Fibroblast of lung (primary cell): ENCODE measurements around the gene FARSA. TPM values are rescaled to one million over a fixed set of nuclear protein-coding genes. Genes with fewer than 3 reads are reported as not detected.

Source experiments
- DNase-seq, 2 donors: peaks; one replicate each; pipeline versions ENCODE4 v3.0.0 to v3.0.0-alpha.2; 2010; ENCODE audit warnings: low read depth in 2 of 2
- H2AFZ ChIP-seq: 2 replicates; pipeline ENCODE4 v1.5.1; 2012; ENCODE audit warnings: low read length, control low read depth, inconsistent platforms
- H3K27ac ChIP-seq: 2 replicates; pipeline ENCODE4 v1.5.1; 2011; ENCODE audit warnings: low read length, control low read depth; ENCODE audit not compliant: insufficient read depth
- H3K27me3 ChIP-seq: 2 replicates; pipeline ENCODE4 v1.5.1; 2011; ENCODE audit warnings: mild to moderate bottlenecking, low read length; ENCODE audit not compliant: control insufficient read depth, insufficient read depth
- H3K36me3 ChIP-seq: 2 replicates; pipeline ENCODE4 v1.5.1; 2011; ENCODE audit warnings: low read length; ENCODE audit not compliant: control insufficient read depth, insufficient read depth
- H3K4me1 ChIP-seq: 2 replicates; pipeline ENCODE4 v1.5.1; 2011; ENCODE audit warnings: low read length; ENCODE audit not compliant: control insufficient read depth, insufficient read depth; ENCODE audit errors: extremely low read depth
- H3K4me2 ChIP-seq: 2 replicates; pipeline ENCODE4 v1.5.1; 2011; ENCODE audit warnings: low read length, control low read depth; ENCODE audit not compliant: insufficient read depth; ENCODE audit errors: extremely low read depth
- H3K4me3 ChIP-seq, 4 experiments: fragments of 200-600 bp in 1 of 4; sonication (generic) in 1 of 4; replicated peaks in 1 of 4; 2 replicates each; pipeline ENCODE4 v1.5.1; 2011 to 2016; ENCODE audit warnings: low read length in 4 of 4, low read depth in 3 of 4, mild to moderate bottlenecking in 3 of 4, control low read depth in 2 of 4, inconsistent platforms in 1 of 4, mixed read lengths in 1 of 4; ENCODE audit not compliant: insufficient read depth in 1 of 4; ENCODE audit errors: control extremely low read depth in 1 of 4
- H3K79me2 ChIP-seq: 2 replicates; pipeline ENCODE4 v1.5.1; 2012; ENCODE audit warnings: mild to moderate bottlenecking, low read length, inconsistent platforms; ENCODE audit not compliant: control insufficient read depth, insufficient read depth
- H3K9ac ChIP-seq: 2 replicates; pipeline ENCODE4 v1.5.1; 2011; ENCODE audit warnings: mild to moderate bottlenecking, low read length, control low read depth; ENCODE audit not compliant: insufficient read depth
- H3K9me3 ChIP-seq: 2 replicates; pipeline ENCODE4 v1.5.1; 2012; ENCODE audit warnings: low read depth, low read length; ENCODE audit not compliant: control insufficient read depth, insufficient read depth
- H4K20me1 ChIP-seq: 2 replicates; pipeline ENCODE4 v1.5.1; 2011; ENCODE audit warnings: low read length; ENCODE audit not compliant: control insufficient read depth, insufficient read depth; ENCODE audit errors: extremely low read depth
- EZH2 ChIP-seq: IDR thresholded peaks from 2 replicates; pipeline ENCODE4 v1.5.1; 2012; ENCODE audit warnings: low read length, control low read depth, mild to moderate bottlenecking; ENCODE audit errors: missing control alignments
- polyA minus RNA-seq: library from RNA; depleted of rRNA, polyadenylated mRNA; stranded (reverse); fragments of >200 nt; gene quantifications from 2 replicates; pipeline ENCODE4 v1.2.3, GENCODE V29; 2011; ENCODE audit warnings: low replicate concordance
- polyA plus RNA-seq, 2 donors: library from polyadenylated mRNA; depleted of rRNA in 1 of 2; stranded (reverse) in 1 of 2; unstranded in 1 of 2; fragments of >200 nt; gene quantifications; 2 replicates each; pipeline ENCODE4 v1.2.1, GENCODE V29; 2011 to 2012; ENCODE audit warnings: missing spikeins in 1 of 2
- total RNA-seq: library from RNA; depleted of rRNA; stranded (reverse); fragments of >200 nt; gene quantifications from 2 replicates; pipeline ENCODE4 v1.2.1, GENCODE V29; 2014
- TF ChIP-seq, protein P1 (sequence below), 2 donors: IDR thresholded peaks in 1 of 2; conservative IDR thresholded peaks in 1 of 2; 1 replicate in 1 of 2; 2 replicates in 1 of 2; pipeline ENCODE4 v1.5.1; 2011 to 2012; ENCODE audit warnings: low read length in 2 of 2, control low read depth in 1 of 2, inconsistent platforms in 1 of 2, low read depth in 1 of 2, mild to moderate bottlenecking in 1 of 2

Gene FARSA
- 38.6 and 49.6 TPM in 2 replicates for total RNA-seq
- 23.5 and 37.9 TPM in 2 replicates for polyA plus RNA-seq
- 50.8 and 82.0 TPM in 2 replicates for polyA plus RNA-seq (2012)
- 110 and 196 TPM in 2 replicates for polyA minus RNA-seq

DNA sequence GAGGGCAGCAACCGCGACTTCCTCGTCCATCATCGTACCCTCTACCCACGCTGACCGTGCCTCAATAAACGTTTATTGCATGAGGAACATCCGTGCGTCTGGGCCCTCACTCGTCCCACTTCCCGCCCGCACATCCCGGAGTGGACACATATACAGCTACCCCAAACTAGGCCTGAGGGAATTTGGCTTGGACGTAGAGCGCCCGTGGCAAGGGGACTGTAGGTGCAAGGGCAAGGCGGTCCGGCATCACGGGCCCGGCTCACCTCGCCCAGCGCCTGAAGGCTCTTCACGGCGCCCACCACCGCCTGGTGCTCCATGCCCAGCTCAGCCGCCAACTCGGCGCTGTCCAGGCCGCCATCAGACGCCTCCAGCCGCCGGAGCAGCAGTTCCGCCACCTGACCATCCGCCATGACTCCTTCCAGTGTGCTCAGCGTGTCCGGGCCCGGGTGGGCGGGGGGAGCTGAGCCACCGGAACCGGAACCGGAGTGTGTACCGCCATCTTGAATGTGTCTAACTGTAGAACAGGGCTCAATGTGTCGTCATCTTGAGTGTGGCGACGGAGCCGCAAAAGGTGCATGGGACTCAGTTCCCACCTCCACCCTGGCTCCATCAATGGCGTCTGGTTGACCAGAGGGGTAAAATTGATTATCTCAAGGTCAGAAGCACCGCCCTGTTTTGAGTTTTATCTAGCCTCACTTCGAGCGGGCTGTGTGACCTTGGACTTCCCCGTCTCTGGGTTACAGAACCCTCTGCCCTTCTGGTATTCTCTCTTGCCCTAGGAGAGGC lies at the start of gene FARSA:
TSS of gene FARSA (minus strand) at position 425 of the 786 bp plus-strand sequence. CDS start at position 410, 15 bp downstream.
- Histone ChIP-seq H3K4me2 (peak within 1 kb of the TSS; percentile 97), H3K4me1 (peaks cover 7% of the 10 kb centered on the region), H3K27ac (peak within 1 kb of the TSS; percentile 75), H2AFZ (peak within 1 kb of the TSS; percentile 98), H3K36me3 (peaks cover 12% of the 10 kb centered on the region), H3K9ac (peak within 1 kb of the TSS; percentile 90), H4K20me1 (no peaks in the 10 kb centered on the region), H3K27me3 (no peaks in the 10 kb centered on the region), H3K79me2 (peaks cover 20% of the 10 kb centered on the region), H3K4me3 (peak within 1 kb of the TSS; percentile 71 to 96 (median 86)), H3K9me3 (no peaks in the 10 kb centered on the region)
- DNase-seq: peak; percentile 88 to 89
- TF ChIP-seq, protein P1, sequence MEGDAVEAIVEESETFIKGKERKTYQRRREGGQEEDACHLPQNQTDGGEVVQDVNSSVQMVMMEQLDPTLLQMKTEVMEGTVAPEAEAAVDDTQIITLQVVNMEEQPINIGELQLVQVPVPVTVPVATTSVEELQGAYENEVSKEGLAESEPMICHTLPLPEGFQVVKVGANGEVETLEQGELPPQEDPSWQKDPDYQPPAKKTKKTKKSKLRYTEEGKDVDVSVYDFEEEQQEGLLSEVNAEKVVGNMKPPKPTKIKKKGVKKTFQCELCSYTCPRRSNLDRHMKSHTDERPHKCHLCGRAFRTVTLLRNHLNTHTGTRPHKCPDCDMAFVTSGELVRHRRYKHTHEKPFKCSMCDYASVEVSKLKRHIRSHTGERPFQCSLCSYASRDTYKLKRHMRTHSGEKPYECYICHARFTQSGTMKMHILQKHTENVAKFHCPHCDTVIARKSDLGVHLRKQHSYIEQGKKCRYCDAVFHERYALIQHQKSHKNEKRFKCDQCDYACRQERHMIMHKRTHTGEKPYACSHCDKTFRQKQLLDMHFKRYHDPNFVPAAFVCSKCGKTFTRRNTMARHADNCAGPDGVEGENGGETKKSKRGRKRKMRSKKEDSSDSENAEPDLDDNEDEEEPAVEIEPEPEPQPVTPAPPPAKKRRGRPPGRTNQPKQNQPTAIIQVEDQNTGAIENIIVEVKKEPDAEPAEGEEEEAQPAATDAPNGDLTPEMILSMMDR (conservative IDR thresholded peaks at IDR 0.05 in 1 of 2, IDR thresholded peaks at IDR 0.05 in 1 of 2; ENCODE audit: low read depth in 1 of 2, low read length in 2 of 2): no peak
- no peak for TF ChIP-seq EZH2

DNA sequence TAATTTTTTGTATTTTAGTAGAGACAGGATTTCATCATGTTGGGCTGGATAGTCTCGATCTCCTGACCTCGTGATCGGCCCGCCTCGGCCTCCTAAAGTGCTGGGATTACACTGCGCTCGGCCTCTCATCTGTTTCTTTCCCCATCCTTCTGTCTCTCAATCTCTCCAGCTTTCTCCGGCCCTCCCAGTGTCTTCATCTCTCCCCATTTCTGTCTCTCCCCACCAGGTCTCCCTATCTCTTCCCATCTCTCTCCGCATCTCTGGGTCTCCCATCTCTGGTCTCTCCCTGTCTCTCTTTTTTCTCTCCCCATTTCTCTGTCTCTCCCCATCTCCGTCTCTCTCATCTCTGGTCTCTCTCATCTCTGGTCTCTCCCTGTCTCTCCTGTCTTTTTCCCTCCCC lies 49.6 kb upstream of the FARSA start:
- H3K27ac ChIP-seq: peak overlapping the region; percentile 66
- H3K9me3 ChIP-seq: no peaks in the 10 kb centered on the region
- no peaks in the 10 kb centered on the region for H3K36me3 ChIP-seq
- no peaks in the 10 kb centered on the region for H3K27me3 ChIP-seq
- H3K79me2 ChIP-seq: no peaks in the 10 kb centered on the region
- H3K4me2 ChIP-seq: peak overlapping the region; percentile 77
- DNase-seq: no peak
- no peaks in the 10 kb centered on the region for H4K20me1 ChIP-seq
- peaks cover 11% of the 10 kb centered on the region for H3K4me1 ChIP-seq
- peak overlapping the region in 3 of 4 experiments; percentile 39 to 55 (median 54) for H3K4me3 ChIP-seq
- peak overlapping the region; percentile 36 for H2AFZ ChIP-seq
- H3K9ac ChIP-seq: peak overlapping the region; percentile 49
- TF ChIP-seq, protein P1 (conservative IDR thresholded peaks at IDR 0.05 in 1 of 2, IDR thresholded peaks at IDR 0.05 in 1 of 2; ENCODE audit: low read depth in 1 of 2, low read length in 2 of 2): no peak
- no peak for TF ChIP-seq EZH2

DNA sequence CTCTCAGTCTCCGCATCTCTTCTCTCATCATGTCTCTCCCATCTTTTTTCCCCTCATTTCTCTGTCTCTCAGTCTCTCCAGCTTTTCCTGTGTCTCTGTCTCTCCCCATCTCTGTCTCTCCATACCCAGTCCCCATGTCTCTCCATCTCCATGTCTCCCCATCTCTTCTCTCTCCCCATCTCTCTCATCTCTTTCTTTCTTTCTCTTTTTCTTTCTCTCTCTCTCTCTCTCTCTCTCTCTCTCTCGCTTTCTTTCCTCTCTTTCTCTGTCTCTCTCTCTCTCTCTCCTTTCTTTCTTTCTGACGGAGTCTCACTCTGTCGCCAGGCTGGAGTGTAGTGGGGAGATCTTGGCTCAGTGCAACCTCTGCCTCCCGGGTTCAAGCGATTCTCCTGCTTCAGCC lies 49.1 kb upstream of the FARSA start:
- Histone ChIP-seq H3K27ac (no peak overlapping the region), H4K20me1 (no peaks in the 10 kb centered on the region), H3K27me3 (no peaks in the 10 kb centered on the region), H3K79me2 (no peaks in the 10 kb centered on the region), H3K4me3 (no peak overlapping the region), H3K4me1 (peaks cover 11% of the 10 kb centered on the region), H3K9ac (no peak overlapping the region), H2AFZ (no peak overlapping the region), H3K9me3 (no peaks in the 10 kb centered on the region), H3K36me3 (no peaks in the 10 kb centered on the region), H3K4me2 (no peak overlapping the region)
- DNase-seq: no peak
- TF ChIP-seq, protein P1 (conservative IDR thresholded peaks at IDR 0.05 in 1 of 2, IDR thresholded peaks at IDR 0.05 in 1 of 2; ENCODE audit: low read depth in 1 of 2, low read length in 2 of 2): no peak
- TF ChIP-seq EZH2: no peak
